ENCODE results near the gene ITPK1.

The ITPK1 gene

DNA sequence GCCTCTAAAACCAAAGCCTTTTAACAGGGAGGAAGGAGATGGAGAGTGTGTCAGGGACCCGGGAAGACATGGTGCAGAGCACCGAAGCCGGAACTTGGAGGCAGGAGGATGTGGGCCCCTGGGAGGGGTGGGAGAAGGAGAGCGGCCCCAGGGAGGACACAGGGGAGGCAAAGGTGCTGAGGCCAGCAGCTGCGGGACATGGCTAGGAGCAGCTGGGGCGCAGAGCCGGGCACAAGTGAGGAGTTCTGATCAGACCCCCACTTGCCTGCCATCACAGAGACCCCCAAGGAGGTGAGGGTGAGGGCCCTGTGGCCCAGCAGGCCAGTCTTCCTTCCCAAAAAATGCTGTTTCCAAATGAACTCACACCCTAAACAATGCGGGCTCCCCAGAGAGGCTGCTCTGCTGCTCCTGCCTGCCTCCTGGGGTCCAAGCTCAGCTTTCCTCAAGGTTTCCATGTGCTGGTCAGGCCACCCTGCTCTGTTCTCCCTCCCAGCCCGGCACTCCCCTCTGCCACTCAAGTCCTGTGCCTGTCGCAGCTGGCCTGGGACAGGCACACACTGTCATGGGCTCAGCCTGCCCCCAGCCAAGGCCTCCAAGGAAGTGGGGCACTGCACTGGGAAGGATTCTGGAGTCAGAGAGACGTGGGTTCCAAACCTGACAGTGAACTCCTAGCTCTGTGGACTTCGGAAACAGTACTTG lies 168.7 kb downstream of the ITPK1 start:
- H3K9me2 ChIP-seq (replicated peaks; ENCODE audit: insufficient read depth, low read length) = no peaks in the 10 kb centered on the region
- no peak for TF ChIP-seq EZH2 (optimal IDR thresholded peaks at IDR 0.05; ENCODE audit: low read depth, low read length)
- TF ChIP-seq, protein P1, sequence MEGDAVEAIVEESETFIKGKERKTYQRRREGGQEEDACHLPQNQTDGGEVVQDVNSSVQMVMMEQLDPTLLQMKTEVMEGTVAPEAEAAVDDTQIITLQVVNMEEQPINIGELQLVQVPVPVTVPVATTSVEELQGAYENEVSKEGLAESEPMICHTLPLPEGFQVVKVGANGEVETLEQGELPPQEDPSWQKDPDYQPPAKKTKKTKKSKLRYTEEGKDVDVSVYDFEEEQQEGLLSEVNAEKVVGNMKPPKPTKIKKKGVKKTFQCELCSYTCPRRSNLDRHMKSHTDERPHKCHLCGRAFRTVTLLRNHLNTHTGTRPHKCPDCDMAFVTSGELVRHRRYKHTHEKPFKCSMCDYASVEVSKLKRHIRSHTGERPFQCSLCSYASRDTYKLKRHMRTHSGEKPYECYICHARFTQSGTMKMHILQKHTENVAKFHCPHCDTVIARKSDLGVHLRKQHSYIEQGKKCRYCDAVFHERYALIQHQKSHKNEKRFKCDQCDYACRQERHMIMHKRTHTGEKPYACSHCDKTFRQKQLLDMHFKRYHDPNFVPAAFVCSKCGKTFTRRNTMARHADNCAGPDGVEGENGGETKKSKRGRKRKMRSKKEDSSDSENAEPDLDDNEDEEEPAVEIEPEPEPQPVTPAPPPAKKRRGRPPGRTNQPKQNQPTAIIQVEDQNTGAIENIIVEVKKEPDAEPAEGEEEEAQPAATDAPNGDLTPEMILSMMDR (IDR thresholded peaks at IDR 0.05; ENCODE audit: low read length) = no peak
- no peak for TF ChIP-seq EZH2phosphoT487 (IDR thresholded peaks at IDR 0.05; ENCODE audit: low read length)
- H3F3A ChIP-seq (ENCODE audit: insufficient read depth, low read length) = no peaks in the 10 kb centered on the region
- no peaks in the 10 kb centered on the region for H3K79me2 ChIP-seq (ENCODE audit: low read length)
- no peaks in the 10 kb centered on the region for H3K4me1 ChIP-seq (ENCODE audit: low read length)
- no peak overlapping the region for H3K4me2 ChIP-seq (ENCODE audit: low read depth, low read length)
- H3K36me3 ChIP-seq (replicated peaks; ENCODE audit: insufficient read depth, low read length) = no peaks in the 10 kb centered on the region
- H3K9ac ChIP-seq (ENCODE audit: low read length) = no peak overlapping the region
- H3K27ac ChIP-seq (ENCODE audit: low read length) = no peak overlapping the region
- no peak for DNase-seq
- no peaks in the 10 kb centered on the region for H3K27me3 ChIP-seq (replicated peaks; ENCODE audit: insufficient read depth, low read length)
- no peaks in the 10 kb centered on the region for H4K20me1 ChIP-seq (ENCODE audit: insufficient read depth, low read length)
- no peak overlapping the region for H3K4me3 ChIP-seq (ENCODE audit: low read length)
- H2AFZ ChIP-seq (ENCODE audit: low read length) = no peak overlapping the region
- H3K9me3 ChIP-seq (replicated peaks; ENCODE audit: insufficient read depth, low read length) = no peaks in the 10 kb centered on the region

DNA sequence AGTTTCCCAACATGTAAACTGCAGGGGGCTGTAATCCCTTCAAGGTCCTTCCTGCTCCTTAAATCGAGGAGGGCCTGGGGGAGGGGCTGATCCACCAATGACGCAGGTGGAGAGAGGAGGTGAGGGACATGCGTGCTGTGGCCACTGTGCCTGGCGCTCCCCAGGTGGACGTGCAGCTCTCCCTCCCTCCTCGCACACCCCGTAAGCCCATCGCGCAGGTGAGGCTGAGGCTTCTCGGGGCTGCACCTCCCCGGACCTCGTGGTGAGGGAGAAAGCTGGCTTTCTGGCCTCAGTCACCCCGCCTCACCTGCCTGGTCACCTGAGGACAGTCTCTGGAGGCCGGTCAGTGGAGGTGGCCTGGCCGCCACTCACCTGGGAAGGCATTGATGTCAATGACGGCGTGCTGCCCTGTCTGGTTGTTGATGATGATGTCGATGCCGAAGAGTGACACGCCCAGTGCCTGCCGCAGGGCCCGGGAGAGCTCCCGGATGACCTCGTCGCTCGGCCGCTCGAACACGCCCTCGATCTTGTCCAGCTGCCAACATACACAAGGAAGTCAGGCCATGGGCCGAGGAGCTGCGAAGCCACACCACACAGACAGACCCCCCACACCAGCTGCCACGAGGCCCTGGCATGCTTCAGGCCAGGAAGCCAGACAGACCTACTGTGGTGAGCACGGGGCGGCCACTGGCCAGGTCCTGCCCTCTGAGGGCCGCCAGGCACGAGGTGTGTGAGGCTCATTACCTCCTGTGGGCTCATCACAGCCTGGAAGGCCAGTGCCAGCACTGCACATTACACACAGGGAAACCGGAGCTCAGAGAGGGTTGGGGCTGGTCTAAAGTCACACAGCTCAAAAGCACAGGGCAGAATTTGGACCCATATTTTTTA lies 169.5 kb downstream of the ITPK1 start:
- TF ChIP-seq EZH2phosphoT487 (IDR thresholded peaks at IDR 0.05; ENCODE audit: low read length) (no peak), EZH2 (optimal IDR thresholded peaks at IDR 0.05; ENCODE audit: low read depth, low read length) (no peak)
- TF ChIP-seq, protein P1 (IDR thresholded peaks at IDR 0.05; ENCODE audit: low read length) = no peak
- H3K9ac ChIP-seq (ENCODE audit: low read length) = no peak overlapping the region
- no peaks in the 10 kb centered on the region for H3K4me1 ChIP-seq (ENCODE audit: low read length)
- no peaks in the 10 kb centered on the region for H4K20me1 ChIP-seq (ENCODE audit: insufficient read depth, low read length)
- no peaks in the 10 kb centered on the region for H3K36me3 ChIP-seq (replicated peaks; ENCODE audit: insufficient read depth, low read length)
- H3F3A ChIP-seq (ENCODE audit: insufficient read depth, low read length) = no peaks in the 10 kb centered on the region
- no peaks in the 10 kb centered on the region for H3K9me2 ChIP-seq (replicated peaks; ENCODE audit: insufficient read depth, low read length)
- no peaks in the 10 kb centered on the region for H3K79me2 ChIP-seq (ENCODE audit: low read length)
- no peak overlapping the region for H3K4me3 ChIP-seq (ENCODE audit: low read length)
- H3K27me3 ChIP-seq (replicated peaks; ENCODE audit: insufficient read depth, low read length) = no peaks in the 10 kb centered on the region
- no peak overlapping the region for H2AFZ ChIP-seq (ENCODE audit: low read length)
- no peak overlapping the region for H3K4me2 ChIP-seq (ENCODE audit: low read depth, low read length)
- DNase-seq = no peak
- H3K9me3 ChIP-seq (replicated peaks; ENCODE audit: insufficient read depth, low read length) = no peaks in the 10 kb centered on the region
- no peak overlapping the region for H3K27ac ChIP-seq (ENCODE audit: low read length)

DNA sequence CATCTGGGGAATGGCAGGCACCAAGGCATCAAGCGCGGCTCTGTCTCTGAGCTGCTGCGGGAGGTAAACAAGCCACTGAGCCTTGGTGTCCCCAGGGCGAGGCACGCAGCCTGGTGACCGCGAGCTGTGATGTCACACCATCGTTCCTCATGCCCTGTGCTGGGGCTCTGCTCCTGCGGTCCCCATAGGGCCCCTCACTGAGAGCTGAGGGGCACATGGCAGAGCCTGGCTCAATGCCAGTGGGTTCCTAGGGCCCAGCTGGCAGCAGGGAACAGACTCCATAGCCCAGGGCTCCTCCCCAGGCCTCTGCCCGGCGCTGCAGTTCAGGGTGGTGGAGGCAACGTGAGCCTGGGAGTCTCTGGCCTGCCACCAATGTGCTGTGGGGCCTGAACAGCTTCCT lies 170.2 kb downstream of the ITPK1 start:
- H3K9me2 ChIP-seq (replicated peaks; ENCODE audit: insufficient read depth, low read length) = no peaks in the 10 kb centered on the region
- H3K36me3 ChIP-seq (replicated peaks; ENCODE audit: insufficient read depth, low read length) = no peaks in the 10 kb centered on the region
- H4K20me1 ChIP-seq (ENCODE audit: insufficient read depth, low read length) = no peaks in the 10 kb centered on the region
- no peak for DNase-seq
- H3K27ac ChIP-seq (ENCODE audit: low read length) = no peak overlapping the region
- H3K79me2 ChIP-seq (ENCODE audit: low read length) = no peaks in the 10 kb centered on the region
- TF ChIP-seq, protein P1 (IDR thresholded peaks at IDR 0.05; ENCODE audit: low read length) = no peak
- no peak for TF ChIP-seq EZH2phosphoT487 (IDR thresholded peaks at IDR 0.05; ENCODE audit: low read length)
- no peak for TF ChIP-seq EZH2 (optimal IDR thresholded peaks at IDR 0.05; ENCODE audit: low read depth, low read length)
- no peak overlapping the region for H2AFZ ChIP-seq (ENCODE audit: low read length)
- no peaks in the 10 kb centered on the region for H3K27me3 ChIP-seq (replicated peaks; ENCODE audit: insufficient read depth, low read length)
- no peak overlapping the region for H3K4me2 ChIP-seq (ENCODE audit: low read depth, low read length)
- no peaks in the 10 kb centered on the region for H3F3A ChIP-seq (ENCODE audit: insufficient read depth, low read length)
- no peak overlapping the region for H3K4me3 ChIP-seq (ENCODE audit: low read length)
- no peaks in the 10 kb centered on the region for H3K4me1 ChIP-seq (ENCODE audit: low read length)
- no peaks in the 10 kb centered on the region for H3K9me3 ChIP-seq (replicated peaks; ENCODE audit: insufficient read depth, low read length)
- no peak overlapping the region for H3K9ac ChIP-seq (ENCODE audit: low read length)
